A673 (cell line): ENCODE results near the gene CA7. TPM values are rescaled to one million over a fixed set of nuclear protein-coding genes. Genes with fewer than 3 reads are reported as not detected.

ENCODE experiments used
- BruUV-seq: library from RNA; stranded (reverse); fragments of 400-500 nt; replicated peaks from 2 replicates; lab custom pipeline; 2021; lab: Mats Ljungman, UMichigan
- CTCF ChIA-PET: fragments of 300-600 bp; sonication (Branson Sonifier 250); formaldehyde crosslinking; loops from one replicate; lab custom pipeline; 2022; ENCODE audit warnings: antibody characterized with exemption; lab: Charles Lee
- POLR2A ChIA-PET: fragments of 300-600 bp; sonication (Branson Sonifier 250); formaldehyde crosslinking; loops from one replicate; lab custom pipeline; 2022; ENCODE audit warnings: antibody characterized with exemption; ENCODE audit not compliant: low non-redundant PET; lab: Charles Lee
- DNase-seq: peaks from one replicate; pipeline ENCODE4 v3.0.0-alpha.2; 2015; ENCODE audit warnings: low spot score
- H3K27ac ChIP-seq: fragments of 200-600 bp; sonication (generic); 2 replicates; pipeline ENCODE4 v1.5.1; 2016; ENCODE audit warnings: mixed run types, low read depth, mild to moderate bottlenecking, mixed read lengths, antibody characterized with exemption, low read length; ENCODE audit not compliant: poor library complexity, severe bottlenecking
- H3K27me3 ChIP-seq: fragments of 200-600 bp; sonication (generic); replicated peaks from 2 replicates; pipeline ENCODE4 v1.6.1; 2017; ENCODE audit warnings: mixed run types, low read depth, mild to moderate bottlenecking, mixed read lengths, antibody characterized with exemption, low read length; ENCODE audit not compliant: insufficient read depth, poor library complexity
- H3K36me3 ChIP-seq: fragments of 200-600 bp; sonication (generic); 2 replicates; pipeline ENCODE4 v1.6.1; 2016; ENCODE audit warnings: mixed run types, mild to moderate bottlenecking, mixed read lengths, antibody characterized with exemption, low read length; ENCODE audit not compliant: insufficient read depth, poor library complexity, severe bottlenecking
- H3K4me1 ChIP-seq: fragments of 200-600 bp; sonication (generic); 2 replicates; pipeline ENCODE4 v1.6.1; 2017; ENCODE audit warnings: mixed run types, mild to moderate bottlenecking, mixed read lengths, antibody characterized with exemption, low read length; ENCODE audit not compliant: insufficient read depth, poor library complexity, severe bottlenecking
- H3K4me3 ChIP-seq: fragments of 200-600 bp; sonication (generic); 2 replicates; pipeline ENCODE4 v1.5.1; 2016; ENCODE audit warnings: low read depth, mixed run types, mild to moderate bottlenecking, mixed read lengths, low read length; ENCODE audit not compliant: poor library complexity, severe bottlenecking
- H3K9me3 ChIP-seq: fragments of 200-600 bp; sonication (generic); 2 replicates; pipeline ENCODE4 v1.6.1; 2016; ENCODE audit warnings: mixed run types, low read depth, mild to moderate bottlenecking, mixed read lengths, antibody characterized with exemption, low read length; ENCODE audit not compliant: poor library complexity, severe bottlenecking
- EZH2 ChIP-seq: fragments of 200-600 bp; sonication (generic); IDR thresholded peaks from 2 replicates; pipeline ENCODE4 v1.6.1; 2017; ENCODE audit warnings: borderline replicate concordance, low read depth, mild to moderate bottlenecking, mixed read lengths, antibody characterized with exemption, low read length; ENCODE audit not compliant: poor library complexity, severe bottlenecking
- intact Hi-C: fragments of 100-400 bp; cut with micrococcal nuclease; formaldehyde crosslinking; loops from one replicate; pipeline ENCODE4 v1.10.0; 2022; ENCODE audit not compliant: unreplicated experiment
- total RNA-seq: library from RNA; stranded (reverse); gene quantifications from 2 replicates; pipeline ENCODE4 v1.2.3, GENCODE V29; 2021
- TF ChIP-seq, protein P1 (sequence below): fragments of 300-800, 200-600 bp; sonication (generic); conservative IDR thresholded peaks from 2 replicates; pipeline ENCODE4 v1.5.1; 2017; ENCODE audit warnings: low read depth, mild to moderate bottlenecking, antibody characterized with exemption, low read length, moderate library complexity, mixed read lengths

CA7 gene
- total RNA-seq, 1 experiment from 2014 or later: not detected

DNA sequence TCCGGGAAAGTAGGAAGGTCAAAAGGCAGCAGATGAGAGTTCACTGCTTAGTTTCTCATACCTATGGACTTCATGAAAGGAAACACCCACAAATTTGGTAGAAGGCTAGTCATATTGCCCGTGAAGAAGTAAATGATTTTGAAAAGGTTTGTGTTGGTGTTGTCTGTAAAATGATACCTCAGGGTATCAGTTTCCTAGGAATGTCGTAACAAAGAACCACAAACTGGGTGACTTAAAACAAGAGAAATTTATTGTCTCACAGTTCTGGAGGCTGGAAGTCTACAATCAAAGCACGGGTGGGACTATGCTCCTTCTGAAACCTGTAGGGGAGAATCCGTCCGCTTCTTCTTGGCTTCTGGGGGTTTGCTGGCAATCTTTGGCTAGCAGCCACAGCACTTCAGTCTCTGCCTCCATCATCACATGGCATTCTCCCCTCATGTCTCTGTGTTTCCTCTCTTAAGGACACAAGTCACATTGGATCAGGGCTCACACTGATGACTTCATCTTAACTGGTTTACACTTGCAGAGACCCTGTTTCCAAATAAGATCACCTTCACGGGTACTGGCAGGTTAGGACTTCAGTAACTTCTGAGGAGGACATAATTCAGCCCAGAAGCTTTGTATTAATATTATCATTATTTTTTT, 11.4 kb upstream of the CA7 start:
- ChIA-PET CTCF (no interaction called here), POLR2A (no interaction called here)
- no peak for DNase-seq
- TF ChIP-seq, protein P1, sequence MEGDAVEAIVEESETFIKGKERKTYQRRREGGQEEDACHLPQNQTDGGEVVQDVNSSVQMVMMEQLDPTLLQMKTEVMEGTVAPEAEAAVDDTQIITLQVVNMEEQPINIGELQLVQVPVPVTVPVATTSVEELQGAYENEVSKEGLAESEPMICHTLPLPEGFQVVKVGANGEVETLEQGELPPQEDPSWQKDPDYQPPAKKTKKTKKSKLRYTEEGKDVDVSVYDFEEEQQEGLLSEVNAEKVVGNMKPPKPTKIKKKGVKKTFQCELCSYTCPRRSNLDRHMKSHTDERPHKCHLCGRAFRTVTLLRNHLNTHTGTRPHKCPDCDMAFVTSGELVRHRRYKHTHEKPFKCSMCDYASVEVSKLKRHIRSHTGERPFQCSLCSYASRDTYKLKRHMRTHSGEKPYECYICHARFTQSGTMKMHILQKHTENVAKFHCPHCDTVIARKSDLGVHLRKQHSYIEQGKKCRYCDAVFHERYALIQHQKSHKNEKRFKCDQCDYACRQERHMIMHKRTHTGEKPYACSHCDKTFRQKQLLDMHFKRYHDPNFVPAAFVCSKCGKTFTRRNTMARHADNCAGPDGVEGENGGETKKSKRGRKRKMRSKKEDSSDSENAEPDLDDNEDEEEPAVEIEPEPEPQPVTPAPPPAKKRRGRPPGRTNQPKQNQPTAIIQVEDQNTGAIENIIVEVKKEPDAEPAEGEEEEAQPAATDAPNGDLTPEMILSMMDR: no peak
- no peak for TF ChIP-seq EZH2
- Histone ChIP-seq H3K36me3 (peaks cover 10% of the 10 kb centered on the region), H3K4me3 (no peak overlapping the region), H3K27me3 (no peaks in the 10 kb centered on the region), H3K9me3 (no peaks in the 10 kb centered on the region), H3K4me1 (peaks cover 8% of the 10 kb centered on the region), H3K27ac (no peak overlapping the region)
- no TSS peak for BruUV-seq
- intact Hi-C loops: loop anchor here (5.0 kb wide), 1 partner anchor 35 kb away; no protein-coding TSS in a partner anchor

DNA sequence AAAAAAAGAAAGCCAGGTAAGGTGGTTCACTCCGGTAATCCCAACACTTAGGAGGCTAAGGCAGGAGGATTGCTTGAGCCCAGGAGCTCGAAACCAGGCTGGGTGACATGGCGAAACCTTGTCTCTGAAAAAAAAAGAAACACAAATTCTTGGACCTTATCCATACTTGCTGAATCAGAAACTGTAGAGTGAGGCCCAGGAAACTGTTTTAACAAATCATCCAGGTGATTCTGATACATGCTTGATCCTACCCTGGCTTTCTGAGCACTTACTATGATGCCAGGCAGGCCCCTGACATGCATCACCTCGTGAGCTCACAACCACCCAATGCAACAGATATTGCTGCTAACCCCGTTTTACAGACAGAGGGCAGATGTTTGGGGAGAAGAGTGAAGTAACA, 9.5 kb upstream of the CA7 start:
- no peaks in the 10 kb centered on the region for H3K27me3 ChIP-seq
- no peak for TF ChIP-seq EZH2
- H3K27ac ChIP-seq: no peak overlapping the region
- POLR2A ChIA-PET: interaction anchor here (0.6 kb wide), 2 partner anchors 17 to 246 kb away, joined by 3 to 6 read pairs; no protein-coding TSS in a partner anchor
- CTCF ChIA-PET: no interaction called here
- no peak for DNase-seq
- intact Hi-C loops: loop anchor here (5.0 kb wide), 1 partner anchor 33 kb away; no protein-coding TSS in a partner anchor
- no TSS peak for BruUV-seq
- H3K4me1 ChIP-seq: no peaks in the 10 kb centered on the region
- no peak overlapping the region for H3K4me3 ChIP-seq
- no peaks in the 10 kb centered on the region for H3K36me3 ChIP-seq
- H3K9me3 ChIP-seq: no peaks in the 10 kb centered on the region

DNA sequence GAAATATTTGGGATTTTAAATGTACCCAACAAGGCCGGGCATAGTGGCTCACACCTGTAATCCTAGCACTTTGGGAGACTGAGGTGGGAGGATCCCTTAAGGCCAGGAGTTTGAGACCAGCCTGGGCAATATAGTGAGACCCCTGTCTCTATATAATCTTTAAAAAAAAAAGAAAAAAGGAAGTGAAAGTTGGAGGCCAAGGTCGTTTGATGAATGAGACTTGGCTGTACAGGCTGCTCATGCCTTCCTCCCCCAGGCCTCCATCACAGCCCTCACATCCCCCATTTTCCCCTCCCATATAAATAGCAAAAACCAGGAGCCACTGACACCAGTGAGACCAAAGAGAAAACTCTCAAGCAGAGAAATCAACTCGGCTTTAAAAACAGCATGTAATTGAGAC, 3.3 kb upstream of the CA7 start:
- ChIA-PET CTCF (interaction anchor here (1.6 kb wide), 1 partner anchor 10 kb away, joined by 6 read pairs; the partner anchor contains the start of gene NAE1), POLR2A (no interaction called here)
- peaks cover 18% of the 10 kb centered on the region for H3K4me1 ChIP-seq
- peaks cover 19% of the 10 kb centered on the region for H3K27me3 ChIP-seq
- no peak overlapping the region for H3K4me3 ChIP-seq
- BruUV-seq: no TSS peak
- DNase-seq: no peak
- H3K36me3 ChIP-seq: no peaks in the 10 kb centered on the region
- intact Hi-C loops: no loop called here
- no peak overlapping the region for H3K27ac ChIP-seq
- TF ChIP-seq EZH2: no peak
- TF ChIP-seq, protein P1: no peak
- no peaks in the 10 kb centered on the region for H3K9me3 ChIP-seq
